ENCODE data around the gene PGBD4. TPM values are rescaled to one million over a fixed set of nuclear protein-coding genes. Genes with fewer than 3 reads are reported as not detected.

PGBD4 gene
- total RNA-seq, 2 donors from 2014 or later = 1.0 to 4.6 TPM

GRCh38 chr15:34070003-34070402, 31.9 kb upstream of the PGBD4 start:
- 69 to 72% methylated on average over 6 of the region's 6 CpGs for WGBS, 2 donors
- intact Hi-C loops (cut with DNase I) = no loop called here

GRCh38 chr15:34076785-34077184, 25.1 kb upstream of the PGBD4 start:
- no peaks in the 10 kb centered on the region for H3K9me3 ChIP-seq
- no peak overlapping the region for H3K27ac ChIP-seq
- WGBS, 2 donors = 92 to 95% methylated on average over 4 of the region's 4 CpGs
- TF ChIP-seq POLR2A (IDR thresholded peaks at IDR 0.05) (no peak), CTCF (IDR thresholded peaks at IDR 0.05) (no peak)
- H3K36me3 ChIP-seq (replicated peaks in 1 of 2; ENCODE audit: insufficient read depth in 1 of 2, low read depth in 2 of 2) = no peaks in the 10 kb centered on the region
- H3K27me3 ChIP-seq = no peaks in the 10 kb centered on the region
- no peak for DNase-seq
- no peak overlapping the region for H3K4me3 ChIP-seq
- no peak for ATAC-seq
- H3K4me1 ChIP-seq = no peaks in the 10 kb centered on the region
- intact Hi-C loops (cut with DNase I) = no loop called here

More at GRCh38 chr15:34070003-34070402, 31.9 kb upstream of the PGBD4 start:
- no peak for TF ChIP-seq POLR2A (IDR thresholded peaks at IDR 0.05)
- no peak for TF ChIP-seq CTCF (IDR thresholded peaks at IDR 0.05)
- no peak for ATAC-seq
- Histone ChIP-seq H3K27me3 (no peaks in the 10 kb centered on the region), H3K27ac (no peak overlapping the region), H3K4me3 (no peak overlapping the region), H3K4me1 (no peaks in the 10 kb centered on the region), H3K9me3 (no peaks in the 10 kb centered on the region), H3K36me3 (replicated peaks in 1 of 2; ENCODE audit: insufficient read depth in 1 of 2, low read depth in 2 of 2) (no peaks in the 10 kb centered on the region)
- DNase-seq = no peak

GRCh38 chr15:34078900-34079299, 23.0 kb upstream of the PGBD4 start:
- H3K4me1 ChIP-seq = no peaks in the 10 kb centered on the region
- WGBS, 2 donors = 53 to 72% methylated on average over 3 of the region's 3 CpGs
- peaks cover 0 to 5% of the 10 kb centered on the region in 2 donors for H3K36me3 ChIP-seq (replicated peaks in 1 of 2; ENCODE audit: insufficient read depth in 1 of 2, low read depth in 2 of 2)
- DNase-seq = no peak
- H3K27ac ChIP-seq = no peak overlapping the region
- ATAC-seq = no peak
- TF ChIP-seq CTCF (IDR thresholded peaks at IDR 0.05) = no peak
- no peak for TF ChIP-seq POLR2A (IDR thresholded peaks at IDR 0.05)
- H3K4me3 ChIP-seq = no peak overlapping the region
- intact Hi-C loops (cut with DNase I) = no loop called here
- H3K27me3 ChIP-seq = no peaks in the 10 kb centered on the region
- H3K9me3 ChIP-seq = no peaks in the 10 kb centered on the region

- ATAC-seq (no peak), DNase-seq (no peak)
- H3K9me3 ChIP-seq = no peaks in the 10 kb centered on the region
- no peaks in the 10 kb centered on the region for H3K4me1 ChIP-seq
- H3K27ac ChIP-seq = no peak overlapping the region
- peaks cover 0 to 9% of the 10 kb centered on the region in 2 donors for H3K36me3 ChIP-seq (replicated peaks in 1 of 2; ENCODE audit: insufficient read depth in 1 of 2, low read depth in 2 of 2)
- H3K27me3 ChIP-seq = no peaks in the 10 kb centered on the region
- WGBS, 2 donors = 91 to 96% methylated on average over 4 of the region's 4 CpGs
- intact Hi-C loops (cut with DNase I) = no loop called here
- no peak for TF ChIP-seq CTCF (IDR thresholded peaks at IDR 0.05)
- TF ChIP-seq POLR2A (IDR thresholded peaks at IDR 0.05) = no peak
- H3K4me3 ChIP-seq = no peak overlapping the region
These were observed 22.0 kb upstream of the PGBD4 start for GRCh38 chr15:34079904-34080303.

GRCh38 chr15:34084086-34084485, 17.8 kb upstream of the PGBD4 start:
- intact Hi-C loops (cut with DNase I) = no loop called here
- DNase-seq (no peak), ATAC-seq (no peak)
- Histone ChIP-seq H3K4me3 (no peak overlapping the region), H3K4me1 (no peaks in the 10 kb centered on the region), H3K27ac (no peak overlapping the region), H3K36me3 (replicated peaks in 1 of 2; ENCODE audit: insufficient read depth in 1 of 2, low read depth in 2 of 2) (peaks cover 0 to 12% of the 10 kb centered on the region in 2 donors), H3K27me3 (no peaks in the 10 kb centered on the region), H3K9me3 (no peaks in the 10 kb centered on the region)
- TF ChIP-seq CTCF (IDR thresholded peaks at IDR 0.05) (no peak), POLR2A (IDR thresholded peaks at IDR 0.05) (no peak)
- WGBS, 2 donors = 69 to 86% methylated on average over 7 of the region's 7 CpGs

All from body of pancreas (tissue), 4 donors.